HepG2 (cell line): ENCODE data around the gene TCF12. TPM values are rescaled to one million over a fixed set of nuclear protein-coding genes. Genes with fewer than 3 reads are reported as not detected.
A peak's percentile ranks its signal among the peaks of the same experiment; 100 is the strongest.

Experiments used
- ATAC-seq: fragments of 200-7000 bp; cut with Tn5 transposase; 3 replicates; pipeline ENCODE4 v1.9.1; 2020; ENCODE audit warnings: mild to moderate bottlenecking, moderate library complexity
- BruUV-seq: library from RNA; stranded (reverse); fragments of 400-500 nt; replicated peaks from 2 replicates; lab custom pipeline; 2021; lab: Mats Ljungman, UMichigan
- CTCF ChIA-PET: fragments of 300-600 bp; formaldehyde crosslinking; extraction: SDS; loops from one replicate; lab custom pipeline; 2021; ENCODE audit warnings: low total read pairs, inconsistent platforms, low intra/inter-chr PET ratio; lab: Yijun Ruan, JAX
- POLR2A ChIA-PET: fragments of 350-600 bp; sonication (Branson Sonifier 250); formaldehyde crosslinking; loops from one replicate; lab custom pipeline; 2020; ENCODE audit warnings: antibody characterized with exemption, inconsistent platforms; lab: Yijun Ruan, JAX
- DNase-seq: peaks from one replicate; pipeline ENCODE4 v3.0.0-alpha.2; 2015; ENCODE audit warnings: low spot score
- FAIRE-seq: peaks from 3 replicates; lab custom pipeline; 2011; peaks lifted over from hg19 to GRCh38; lab: Jason Lieb, UNC
- H2AFZ ChIP-seq: one replicate; pipeline ENCODE4 v1.6.1; 2011; ENCODE audit warnings: low read length, inconsistent platforms
- H3K27ac ChIP-seq: fragments of 300-600 bp; 3 replicates; pipeline ENCODE4 v1.8.0; 2011; ENCODE audit warnings: mixed run types, mild to moderate bottlenecking, mixed read lengths, low read length, inconsistent platforms; ENCODE audit not compliant: insufficient read depth; ENCODE audit errors: extremely low read length
- H3K27me3 ChIP-seq, 2 experiments: fragments of 200-600 bp in 1 of 2; 2 replicates in 1 of 2; 3 replicates in 1 of 2; pipeline versions ENCODE4 v1.6.0 to v1.8.0; 2011; ENCODE audit warnings: low read length in 2 of 2, mild to moderate bottlenecking in 2 of 2, moderate library complexity in 2 of 2, inconsistent platforms in 1 of 2; ENCODE audit not compliant: insufficient read depth in 2 of 2, control insufficient read depth in 1 of 2
- H3K36me3 ChIP-seq, 2 experiments: fragments of 200-600 bp in 1 of 2; replicated peaks in 1 of 2; 2 replicates in 1 of 2; 3 replicates in 1 of 2; pipeline versions ENCODE4 v1.5.1 to v1.8.0; 2011; ENCODE audit warnings: low read length in 2 of 2, inconsistent platforms in 1 of 2; ENCODE audit not compliant: insufficient read depth in 2 of 2, control insufficient read depth in 1 of 2
- H3K4me1 ChIP-seq: 2 replicates; pipeline ENCODE4 v1.5.1; 2012; ENCODE audit warnings: low read length, inconsistent platforms; ENCODE audit not compliant: insufficient read depth
- H3K4me2 ChIP-seq: 2 replicates; pipeline ENCODE4 v1.6.0; 2011; ENCODE audit warnings: low read depth, low read length, inconsistent platforms
- H3K4me3 ChIP-seq, 3 experiments: fragments of 200-600 bp in 1 of 3; sonication (generic), shearing (Covaris generic) in 1 of 3; replicated peaks in 1 of 3; 2 replicates each; pipeline ENCODE4 v1.5.1; 2011 to 2016; ENCODE audit warnings: low read length in 3 of 3, inconsistent platforms in 2 of 3, low read depth in 2 of 3, mild to moderate bottlenecking in 2 of 3, control low read depth in 1 of 3, mixed read lengths in 1 of 3; ENCODE audit not compliant: insufficient read depth in 1 of 3
- H3K79me2 ChIP-seq: one replicate; pipeline ENCODE4 v1.6.1; 2011; ENCODE audit warnings: low read length, inconsistent platforms; ENCODE audit not compliant: insufficient read depth
- H3K9ac ChIP-seq: 2 replicates; pipeline ENCODE4 v1.6.0; 2011; ENCODE audit warnings: mild to moderate bottlenecking, low read depth, low read length, inconsistent platforms; ENCODE audit not compliant: insufficient read depth
- H3K9me3 ChIP-seq: 2 replicates; pipeline ENCODE4 v1.5.1; 2012; ENCODE audit warnings: mild to moderate bottlenecking, low read length
- H4K20me1 ChIP-seq: 2 replicates; pipeline ENCODE4 v1.6.0; 2011; ENCODE audit warnings: inconsistent platforms, mild to moderate bottlenecking, low read length, moderate library complexity; ENCODE audit not compliant: insufficient read depth
- FOSL1 ChIP-seq: sonication (generic); formaldehyde crosslinking; IDR thresholded peaks from 2 replicates; pipeline ENCODE4 v1.9.0; 2021; ENCODE audit warnings: missing genetic modification reagents, borderline replicate concordance
- IRF2 ChIP-seq: IDR thresholded peaks from 2 replicates; pipeline ENCODE4 v1.6.1; 2018; ENCODE audit warnings: missing genetic modification reagents, missing compliant biosample characterization
- MBD4 ChIP-seq: IDR thresholded peaks from 2 replicates; pipeline ENCODE4 v1.6.1; 2012; ENCODE audit warnings: low read length, inconsistent platforms, borderline replicate concordance
- NCOA5 ChIP-seq: sonication (generic); formaldehyde crosslinking; IDR thresholded peaks from 2 replicates; pipeline ENCODE4 v1.4.0; 2020; ENCODE audit warnings: missing genetic modification reagents
- RORA ChIP-seq: sonication (generic); formaldehyde crosslinking; IDR thresholded peaks from 2 replicates; pipeline ENCODE4 v1.5.0; 2020; ENCODE audit warnings: mild to moderate bottlenecking, missing genetic modification reagents, moderate library complexity
- SRSF9 ChIP-seq: fragments of 200-400 bp; formaldehyde crosslinking; IDR thresholded peaks from 2 replicates; pipeline ENCODE4 v1.6.1; 2018; ENCODE audit warnings: borderline replicate concordance, mild to moderate bottlenecking, low read depth, low read length; ENCODE audit not compliant: insufficient read depth, poor library complexity, severe bottlenecking
- ZFP82 ChIP-seq: sonication (generic); formaldehyde crosslinking; IDR thresholded peaks from 2 replicates; pipeline ENCODE4 v1.5.1; 2020; ENCODE audit warnings: mild to moderate bottlenecking, missing genetic modification reagents, borderline replicate concordance
- ZNF451 ChIP-seq: sonication (generic); formaldehyde crosslinking; IDR thresholded peaks from 2 replicates; pipeline ENCODE4 v1.5.0; 2020; ENCODE audit warnings: mild to moderate bottlenecking, missing genetic modification reagents
- ZNF615 ChIP-seq: sonication (generic); formaldehyde crosslinking; IDR thresholded peaks from 2 replicates; pipeline ENCODE4 v1.5.0; 2020; ENCODE audit warnings: mild to moderate bottlenecking, missing genetic modification reagents, borderline replicate concordance
- ZNF792 ChIP-seq: IDR thresholded peaks from 2 replicates; pipeline ENCODE4 v1.6.1; 2016
- WGBS: methylation state at CpG from one replicate; pipeline ENCODE4 v1.1.6; 2017; ENCODE audit warnings: low lambda C conversion rate; 5-methylcytosine and 5-hydroxymethylcytosine counted together
- in situ Hi-C: cut with HindIII; loops from 2 replicates; pipeline ENCODE4 v1.10.0; 2017; ENCODE audit warnings: low pct_unique_long_range_greater_than_20kb; ENCODE audit not compliant: extremely low pct_ligation_motif_present
- intact Hi-C: fragments of 100-400 bp; cut with micrococcal nuclease; formaldehyde crosslinking; loops from one replicate; pipeline ENCODE4 v1.10.0; 2022; ENCODE audit not compliant: unreplicated experiment
- polyA plus RNA-seq, 8 experiments: library from polyadenylated mRNA; depleted of rRNA in 3 of 8; stranded (reverse) in 7 of 8; unstranded in 1 of 8; fragments of >200 nt; fragmentation: Illumina TruSeq in 4 of 8; extraction: Trizol in 4 of 8; gene quantifications; 2 replicates each; pipeline versions ENCODE4 v1.2.1 to v1.2.3, GENCODE V29; 2011 to 2016; ENCODE audit warnings: low read depth in 4 of 8, missing spikeins in 1 of 8, mixed read lengths in 1 of 8; ENCODE audit not compliant: insufficient read depth in 1 of 8
- total RNA-seq, 5 experiments: library from RNA; depleted of rRNA; stranded (reverse); fragments of >200 nt; fragmentation: Illumina TruSeq; extraction: Trizol; gene quantifications; 2 replicates each; pipeline ENCODE4 v1.2.3, GENCODE V29; 2016; ENCODE audit warnings: low read depth in 1 of 5
- TF ChIP-seq, protein P1 (sequence below): sonication (generic); formaldehyde crosslinking; IDR thresholded peaks from 2 replicates; pipeline ENCODE4 v1.4.0; 2020; ENCODE audit warnings: missing genetic modification reagents, mild to moderate bottlenecking, borderline replicate concordance
- TF ChIP-seq, protein P2 (sequence below): IDR thresholded peaks from 2 replicates; pipeline ENCODE4 v1.6.1; 2016; ENCODE audit warnings: missing compliant biosample characterization, missing genetic modification reagents, borderline replicate concordance
- TF ChIP-seq, protein P3 (sequence below): sonication (generic); formaldehyde crosslinking; IDR thresholded peaks from 2 replicates; pipeline ENCODE4 v1.8.0; 2022; ENCODE audit warnings: low read depth, missing genetic modification reagents

TCF12 gene
- total and polyA plus RNA-seq, 2 of the 13 experiments (the other 11 are each of a cell fraction or from before 2014, with no cell fraction given) = 48.6 to 51.1 TPM

DNA sequence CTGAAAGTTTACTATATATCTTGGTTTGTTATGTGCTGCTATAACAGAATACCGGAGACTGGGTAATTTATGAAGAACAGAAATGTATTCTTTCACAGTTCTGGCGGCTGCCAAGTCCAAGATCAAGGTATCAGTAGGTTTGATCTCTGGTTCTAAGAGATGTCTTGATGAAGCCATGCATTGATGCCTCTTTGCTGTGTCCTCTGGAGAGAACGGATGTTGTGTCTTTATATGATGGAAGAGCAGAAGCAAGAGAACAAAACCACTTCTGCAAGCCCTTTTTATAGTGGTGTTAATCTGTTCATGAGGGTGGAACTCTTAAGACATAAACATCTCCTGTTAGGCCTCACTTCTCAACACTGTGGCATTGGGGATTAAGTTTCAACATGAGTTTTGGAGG, 62.7 kb downstream of the TCF12 start:
- ChIA-PET POLR2A (no interaction called here), CTCF (no interaction called here)
- intact Hi-C loops (no loop called here), in situ Hi-C loops (no loop called here)
- Histone ChIP-seq H3K4me2 (no peak overlapping the region), H3K27me3 (no peaks in the 10 kb centered on the region), H3K9me3 (no peaks in the 10 kb centered on the region), H3K36me3 (no peaks in the 10 kb centered on the region), H2AFZ (no peak overlapping the region), H3K9ac (no peak overlapping the region), H3K4me3 (no peak overlapping the region), H4K20me1 (peaks cover 4% of the 10 kb centered on the region; the same call in 1 of the 2 replicates), H3K27ac (no peak overlapping the region), H3K4me1 (peaks cover 32% of the 10 kb centered on the region), H3K79me2 (peaks cover 89% of the 10 kb centered on the region)
- DNase-seq (no peak), ATAC-seq (no peak), FAIRE-seq (no peak)
- no peak for TF ChIP-seq MBD4
- 100% methylated on average over 3 of the region's 3 CpGs for WGBS
- no TSS peak for BruUV-seq

DNA sequence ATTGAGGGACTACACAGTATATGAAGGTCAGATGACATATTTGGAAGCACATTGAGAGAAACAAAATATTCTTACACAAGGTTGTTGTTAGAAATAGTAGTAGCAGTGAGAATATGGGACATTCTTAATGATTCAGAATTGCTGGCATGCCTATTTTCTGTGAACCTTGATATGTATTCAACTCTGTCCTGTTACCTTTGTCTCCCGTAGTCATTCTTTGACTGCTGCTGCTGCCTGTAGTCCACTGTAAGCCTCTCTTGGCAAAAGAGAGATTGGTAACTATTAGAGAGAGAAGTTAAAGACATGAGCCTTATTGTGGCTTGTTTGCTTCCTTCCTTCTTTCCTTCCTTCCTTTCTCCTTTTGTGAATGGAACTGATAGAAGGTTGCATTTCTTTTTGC, 64.5 kb downstream of the TCF12 start:
- ChIA-PET POLR2A (no interaction called here), CTCF (no interaction called here)
- no peak overlapping the region for H3K9ac ChIP-seq
- in situ Hi-C loops (no loop called here), intact Hi-C loops (no loop called here)
- no peaks in the 10 kb centered on the region for H3K9me3 ChIP-seq
- no peak for DNase-seq
- WGBS = 50% methylated on average over 1 of the region's 1 CpG
- no TSS peak for BruUV-seq
- H4K20me1 ChIP-seq = peaks cover 8% of the 10 kb centered on the region; the same call in 1 of the 2 replicates
- H3K36me3 ChIP-seq = no peaks in the 10 kb centered on the region
- peaks cover 42% of the 10 kb centered on the region for H3K4me1 ChIP-seq
- peak; percentile 72 for ATAC-seq
- H3K4me2 ChIP-seq = no peak overlapping the region; the same call in 1 of the 2 replicates
- H3K27me3 ChIP-seq = no peaks in the 10 kb centered on the region
- no peak overlapping the region for H3K27ac ChIP-seq
- H2AFZ ChIP-seq = no peak overlapping the region
- peaks cover 91% of the 10 kb centered on the region for H3K79me2 ChIP-seq
- FAIRE-seq = no peak
- no peak overlapping the region for H3K4me3 ChIP-seq
- TF ChIP-seq, protein P1, sequence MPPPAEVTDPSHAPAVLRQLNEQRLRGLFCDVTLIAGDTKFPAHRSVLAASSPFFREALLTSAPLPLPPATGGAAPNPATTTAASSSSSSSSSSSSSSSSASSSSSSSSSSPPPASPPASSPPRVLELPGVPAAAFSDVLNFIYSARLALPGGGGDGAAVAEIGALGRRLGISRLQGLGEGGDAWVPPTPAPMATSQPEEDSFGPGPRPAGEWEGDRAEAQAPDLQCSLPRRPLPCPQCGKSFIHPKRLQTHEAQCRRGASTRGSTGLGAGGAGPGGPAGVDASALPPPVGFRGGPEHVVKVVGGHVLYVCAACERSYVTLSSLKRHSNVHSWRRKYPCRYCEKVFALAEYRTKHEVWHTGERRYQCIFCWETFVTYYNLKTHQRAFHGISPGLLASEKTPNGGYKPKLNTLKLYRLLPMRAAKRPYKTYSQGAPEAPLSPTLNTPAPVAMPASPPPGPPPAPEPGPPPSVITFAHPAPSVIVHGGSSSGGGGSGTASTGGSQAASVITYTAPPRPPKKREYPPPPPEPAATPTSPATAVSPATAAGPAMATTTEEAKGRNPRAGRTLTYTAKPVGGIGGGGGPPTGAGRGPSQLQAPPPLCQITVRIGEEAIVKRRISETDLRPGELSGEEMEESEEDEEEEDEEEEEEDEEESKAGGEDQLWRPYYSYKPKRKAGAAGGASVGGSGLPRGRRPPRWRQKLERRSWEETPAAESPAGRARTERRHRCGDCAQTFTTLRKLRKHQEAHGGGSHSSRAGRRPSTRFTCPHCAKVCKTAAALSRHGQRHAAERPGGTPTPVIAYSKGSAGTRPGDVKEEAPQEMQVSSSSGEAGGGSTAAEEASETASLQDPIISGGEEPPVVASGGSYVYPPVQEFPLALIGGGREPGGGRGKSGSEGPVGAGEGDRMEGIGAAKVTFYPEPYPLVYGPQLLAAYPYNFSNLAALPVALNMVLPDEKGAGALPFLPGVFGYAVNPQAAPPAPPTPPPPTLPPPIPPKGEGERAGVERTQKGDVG (CRISPR knock-in tag) = no peak
- TF ChIP-seq, protein P2, sequence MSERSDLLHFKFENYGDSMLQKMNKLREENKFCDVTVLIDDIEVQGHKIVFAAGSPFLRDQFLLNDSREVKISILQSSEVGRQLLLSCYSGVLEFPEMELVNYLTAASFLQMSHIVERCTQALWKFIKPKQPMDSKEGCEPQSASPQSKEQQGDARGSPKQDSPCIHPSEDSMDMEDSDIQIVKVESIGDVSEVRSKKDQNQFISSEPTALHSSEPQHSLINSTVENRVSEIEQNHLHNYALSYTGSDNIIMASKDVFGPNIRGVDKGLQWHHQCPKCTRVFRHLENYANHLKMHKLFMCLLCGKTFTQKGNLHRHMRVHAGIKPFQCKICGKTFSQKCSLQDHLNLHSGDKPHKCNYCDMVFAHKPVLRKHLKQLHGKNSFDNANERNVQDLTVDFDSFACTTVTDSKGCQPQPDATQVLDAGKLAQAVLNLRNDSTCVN (CRISPR knock-in tag) = no peak
- TF ChIP-seq, protein P3, sequence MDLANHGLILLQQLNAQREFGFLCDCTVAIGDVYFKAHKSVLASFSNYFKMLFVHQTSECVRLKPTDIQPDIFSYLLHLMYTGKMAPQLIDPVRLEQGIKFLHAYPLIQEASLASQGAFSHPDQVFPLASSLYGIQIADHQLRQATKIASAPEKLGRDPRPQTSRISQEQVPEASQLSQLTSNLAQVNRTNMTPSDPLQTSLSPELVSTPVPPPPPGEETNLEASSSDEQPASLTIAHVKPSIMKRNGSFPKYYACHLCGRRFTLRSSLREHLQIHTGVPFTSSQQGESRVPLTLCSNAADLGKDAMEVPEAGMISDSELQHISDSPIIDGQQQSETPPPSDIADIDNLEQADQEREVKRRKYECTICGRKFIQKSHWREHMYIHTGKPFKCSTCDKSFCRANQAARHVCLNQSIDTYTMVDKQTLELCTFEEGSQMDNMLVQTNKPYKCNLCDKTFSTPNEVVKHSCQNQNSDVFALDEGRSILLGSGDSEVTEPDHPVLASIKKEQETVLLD (CRISPR knock-in tag) = no peak
- TF ChIP-seq NCOA5 (CRISPR knock-in tag) = no peak
- TF ChIP-seq ZFP82 (CRISPR knock-in tag) = no peak
- no peak for TF ChIP-seq FOSL1 (CRISPR knock-in tag)
- no peak for TF ChIP-seq ZNF615 (CRISPR knock-in tag)
- TF ChIP-seq IRF2 (CRISPR knock-in tag) = no peak
- no peak for TF ChIP-seq ZNF792 (CRISPR knock-in tag)
- no peak for TF ChIP-seq RORA (CRISPR knock-in tag)
- no peak for TF ChIP-seq ZNF451 (CRISPR knock-in tag)
- TF ChIP-seq SRSF9 = no peak
